NCI-H82 treated with DMSO at 0.1 percent for 48 hours (cell line): ENCODE data around the gene CIB4.

Source experiments
- DNase-seq: peaks from one replicate; lab custom pipeline; 2025; ENCODE audit not compliant: unreplicated experiment; lab: John Stamatoyannopoulos, UW

CIB4 gene

GRCh38 chr2:26583381-26583911, 57.7 kb downstream of the CIB4 start:
- no peak for DNase-seq

GRCh38 chr2:26582890-26583289, 58.3 kb downstream of the CIB4 start:
- DNase-seq = no peak

- no peak for DNase-seq
These were observed 58.9 kb downstream of the CIB4 start for GRCh38 chr2:26581991-26582842.

GRCh38 chr2:26581266-26581990, 59.7 kb downstream of the CIB4 start:
- no peak for DNase-seq

DNA sequence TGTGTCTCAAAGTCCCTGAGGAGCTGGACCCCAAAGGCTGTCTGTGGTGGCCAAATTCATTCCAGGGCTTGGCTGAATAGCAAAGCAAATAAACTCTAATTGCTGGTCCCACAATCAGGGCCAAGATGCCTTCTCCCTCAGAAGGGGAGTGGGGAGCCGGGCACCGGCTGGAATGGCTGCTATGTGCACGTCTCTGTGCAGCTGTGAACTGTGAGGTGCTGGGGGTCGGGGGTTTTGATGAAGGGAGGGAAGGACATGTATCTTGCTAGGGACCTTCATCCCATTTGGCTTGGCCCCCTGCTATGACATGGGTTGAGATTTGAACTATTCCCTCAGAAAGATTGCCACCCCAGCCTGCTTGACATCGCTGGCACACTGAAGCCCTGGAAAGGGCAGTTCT, 60.4 kb downstream of the CIB4 start:
- DNase-seq = no peak

- no peak for DNase-seq
These were observed 61.0 kb downstream of the CIB4 start for GRCh38 chr2:26580151-26580550.

DNA sequence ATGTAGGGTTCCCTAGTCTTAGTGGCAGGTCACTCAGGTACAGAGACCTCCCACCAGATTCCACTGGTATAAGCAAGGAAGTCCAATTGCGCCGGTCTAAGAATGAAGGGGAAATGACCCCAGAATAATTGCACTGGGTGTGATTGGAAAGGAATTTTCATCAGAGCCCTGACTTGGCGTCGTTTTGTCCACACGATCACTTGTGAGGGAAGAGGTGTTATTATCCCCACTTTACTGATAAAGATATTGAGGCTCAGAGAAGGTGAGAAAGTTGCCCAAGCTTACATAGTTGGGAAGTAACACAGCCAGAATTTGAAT, 61.5 kb downstream of the CIB4 start:
- no peak for DNase-seq

GRCh38 chr2:26579025-26579722, 62.0 kb downstream of the CIB4 start:
- DNase-seq = no peak

- DNase-seq = no peak
These were observed 62.6 kb downstream of the CIB4 start for GRCh38 chr2:26578581-26578980.

GRCh38 chr2:26578113-26578458, 63.1 kb downstream of the CIB4 start:
- no peak for DNase-seq

GRCh38 chr2:26577442-26578112, 63.6 kb downstream of the CIB4 start:
- peak; percentile 26 for DNase-seq

DNA sequence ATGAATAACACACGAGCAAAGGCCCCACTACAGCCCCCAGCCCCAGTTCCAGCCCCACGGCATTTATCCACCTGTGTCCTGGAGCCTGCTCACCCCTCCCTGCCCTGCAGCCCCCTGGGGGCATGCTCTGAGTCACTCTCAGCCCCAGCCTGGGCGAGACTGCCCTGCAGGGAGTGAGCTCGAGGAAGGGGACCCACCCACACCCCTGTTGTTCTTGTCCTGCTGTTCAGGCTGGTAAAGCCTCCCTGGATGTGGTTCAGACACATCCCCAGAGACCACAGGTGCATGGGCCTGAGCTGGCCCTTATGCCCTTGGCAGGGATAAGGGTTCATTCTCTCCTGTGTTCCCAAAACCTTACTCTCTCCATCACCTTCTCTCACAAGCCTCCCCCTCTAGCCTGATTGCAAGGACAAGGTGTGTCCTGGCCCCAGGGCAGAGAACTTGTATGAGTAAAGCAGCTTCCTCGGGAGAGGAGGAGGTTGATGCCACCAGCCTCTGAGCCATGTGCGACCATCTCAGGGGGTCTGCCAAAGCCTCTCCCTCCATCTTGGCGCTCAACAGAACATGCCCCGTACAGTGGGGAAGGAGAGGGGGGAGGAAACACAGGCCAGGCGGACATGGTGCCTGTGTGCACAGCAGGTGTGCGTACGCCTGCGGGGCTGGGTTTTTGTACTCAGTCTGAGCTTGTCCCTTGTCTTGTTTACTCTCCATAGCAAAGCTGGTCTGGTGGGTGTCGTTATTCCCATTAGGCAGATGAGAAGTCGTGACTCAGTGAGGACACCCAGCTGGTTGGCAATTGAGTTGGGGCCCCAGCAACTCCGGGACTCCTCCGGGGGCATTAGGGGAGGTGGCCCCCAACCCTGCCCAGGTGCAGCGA, 64.4 kb downstream of the CIB4 start:
- no peak for DNase-seq

DNA sequence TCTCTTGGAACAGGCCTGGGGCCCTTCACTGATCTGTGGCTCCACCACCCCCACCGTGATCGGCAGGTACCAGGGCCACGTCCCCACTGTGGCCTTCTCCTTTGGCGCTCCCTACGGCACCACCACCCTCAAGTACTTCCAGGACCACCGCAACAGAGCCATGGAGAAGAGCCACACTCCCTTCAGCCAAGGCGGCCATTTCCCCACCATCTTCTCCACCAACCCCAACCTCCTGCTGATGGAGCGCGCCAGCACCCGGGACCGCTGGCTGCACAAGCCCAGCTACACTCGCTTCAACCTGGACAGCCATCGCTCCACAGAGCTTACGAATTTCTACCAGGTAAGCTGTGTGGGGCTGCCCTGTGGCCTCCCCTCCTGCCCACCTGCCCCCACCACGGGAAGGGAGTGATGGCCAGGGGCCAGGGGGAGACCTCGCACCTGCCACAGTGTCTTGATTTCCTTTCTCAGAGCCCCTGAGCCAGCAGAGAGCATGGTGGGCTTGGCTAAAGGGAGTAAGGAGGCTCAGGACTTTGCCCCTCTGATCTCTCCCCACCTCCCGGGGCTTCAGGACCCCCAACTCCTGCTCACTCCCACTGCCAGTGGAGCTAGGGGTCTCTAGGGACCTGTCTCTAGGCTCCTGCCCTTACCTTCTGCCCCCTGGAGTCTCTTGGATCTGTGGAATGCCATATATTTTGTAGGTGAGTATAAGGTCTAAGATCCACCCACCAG, 65.2 kb downstream of the CIB4 start:
- DNase-seq = no peak

DNA sequence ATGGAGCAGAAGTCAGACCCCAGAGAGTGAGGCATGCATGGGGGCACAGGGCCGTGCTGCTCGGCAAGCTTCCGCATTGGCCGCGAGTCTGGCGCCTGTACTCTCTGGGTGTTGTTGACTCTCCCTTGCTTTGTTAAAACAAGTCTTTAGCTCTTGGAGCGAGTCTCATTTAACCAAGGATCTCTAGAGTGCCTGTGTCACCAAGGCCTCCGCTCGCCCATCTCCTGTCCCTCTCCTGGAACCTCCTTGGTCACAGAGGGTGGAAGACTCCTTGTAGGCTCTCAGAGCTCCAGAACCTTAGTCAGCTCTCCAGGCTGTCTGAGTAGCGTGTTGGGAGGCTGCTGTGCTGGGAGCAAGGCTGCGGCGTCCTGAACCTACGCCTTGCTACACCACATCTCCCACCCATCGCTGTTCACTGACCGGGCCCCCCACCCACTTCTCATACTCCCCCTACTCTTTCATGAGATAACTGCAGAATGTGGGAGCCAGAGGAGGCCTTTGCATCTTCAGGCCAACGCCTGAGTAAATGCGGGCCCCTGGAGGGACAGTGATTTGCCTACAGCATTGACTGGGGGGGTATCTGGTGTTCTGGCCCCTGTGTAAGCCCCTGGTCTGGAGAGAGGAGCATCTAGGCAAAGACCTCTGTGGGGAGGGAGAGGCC, 66.1 kb downstream of the CIB4 start:
- DNase-seq = no peak

DNA sequence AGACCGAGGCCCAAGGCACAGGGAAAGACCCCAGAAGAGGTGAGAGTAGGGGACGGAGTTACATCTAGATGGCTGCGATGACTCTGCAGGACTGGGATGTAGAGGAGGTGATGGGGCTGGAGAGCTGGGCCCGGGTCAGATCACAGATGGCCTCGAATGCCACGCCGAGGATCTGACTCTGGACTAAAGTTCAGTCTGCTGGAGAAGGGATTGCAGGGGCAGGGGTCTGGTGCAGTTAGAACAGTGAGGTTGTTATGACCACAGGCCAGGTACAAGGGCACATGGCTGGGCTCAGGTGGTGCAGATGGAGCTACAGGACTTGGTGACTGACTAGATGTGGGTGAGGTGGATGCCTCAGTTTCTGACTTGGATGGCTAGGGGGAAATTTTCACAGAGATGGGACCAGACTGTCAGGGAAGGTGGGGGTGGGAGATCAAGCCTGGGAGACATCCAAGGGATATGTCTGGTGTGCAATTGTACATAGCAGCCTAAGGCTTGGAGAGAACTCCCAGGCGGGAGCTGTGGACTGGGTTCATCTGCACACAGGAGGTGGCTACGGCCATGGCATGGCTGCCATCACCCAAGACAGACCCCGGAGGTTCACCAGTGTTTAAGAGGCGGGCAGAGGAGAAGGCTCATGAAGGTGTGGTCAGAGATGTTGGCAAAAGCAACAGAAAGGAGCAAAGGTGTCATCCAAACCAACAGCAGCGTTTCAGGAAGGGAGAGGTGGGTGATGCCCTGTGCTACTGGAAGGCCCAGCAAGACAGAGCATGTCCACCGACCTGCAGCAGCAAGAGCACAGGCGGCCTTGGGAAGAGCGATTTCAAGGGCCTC, 66.9 kb downstream of the CIB4 start:
- DNase-seq = no peak

- no peak for DNase-seq
These were observed 67.8 kb downstream of the CIB4 start for GRCh38 chr2:26573241-26573925.

DNA sequence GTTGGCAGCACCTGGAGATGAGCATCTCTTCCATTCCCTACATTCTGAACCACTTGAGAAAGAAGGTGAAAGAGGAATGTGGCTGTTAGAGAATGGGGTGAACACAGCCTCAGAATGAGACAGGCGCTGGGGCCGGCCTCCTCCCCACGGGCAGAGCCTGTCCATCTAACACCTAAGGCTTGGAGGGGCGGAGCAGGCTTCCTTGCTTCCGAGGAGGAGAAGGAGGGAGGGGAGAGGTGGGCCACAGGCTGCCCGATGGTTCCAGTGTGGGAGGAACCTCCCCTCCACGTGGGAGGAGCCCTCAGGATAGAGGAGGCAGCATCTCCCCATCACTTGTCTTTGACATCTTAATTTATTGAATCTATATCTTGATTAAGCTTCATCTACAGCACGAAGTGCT, 68.6 kb downstream of the CIB4 start:
- no peak for DNase-seq

GRCh38 chr2:26571316-26571715, 69.8 kb downstream of the CIB4 start:
- no peak for DNase-seq
